ENCODE results near the gene DIP2B.

Gene DIP2B

DNA sequence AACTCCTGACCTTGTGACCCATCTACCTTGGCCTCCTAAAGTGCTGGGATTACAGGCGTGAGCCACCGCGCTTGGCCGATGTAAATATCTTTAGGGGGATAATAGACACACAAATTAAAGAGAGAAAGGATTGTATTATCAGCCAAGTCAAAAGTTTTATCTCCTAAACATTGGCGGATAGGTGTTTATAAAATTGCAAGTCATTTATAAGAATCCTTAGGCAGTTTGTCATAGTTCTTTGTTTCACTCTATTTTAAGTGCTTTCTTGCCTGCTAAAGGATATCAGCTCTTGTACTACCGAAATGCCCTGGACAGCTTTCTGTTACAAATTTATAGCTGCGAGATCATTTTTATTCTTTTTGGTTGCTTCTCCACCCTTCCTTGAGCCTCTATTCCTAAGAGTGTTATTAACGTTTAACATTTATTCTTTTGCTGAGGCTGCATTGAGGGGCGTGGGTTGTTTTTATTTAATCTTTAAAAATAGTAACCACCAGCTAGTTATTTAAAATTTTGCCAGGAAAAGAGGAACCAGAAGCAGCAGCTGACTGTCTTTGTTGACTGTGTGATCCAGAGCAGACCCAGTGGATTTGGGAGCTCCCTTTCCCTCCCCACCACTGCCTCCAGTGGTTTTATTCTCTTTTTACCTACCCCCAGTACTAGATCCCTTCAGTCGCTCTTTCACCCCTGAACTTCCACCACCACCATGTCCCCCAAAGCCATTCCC is 106.4 kb downstream of the DIP2B start:
- DNase-seq (ENCODE audit: low spot score) = no peak

DNA sequence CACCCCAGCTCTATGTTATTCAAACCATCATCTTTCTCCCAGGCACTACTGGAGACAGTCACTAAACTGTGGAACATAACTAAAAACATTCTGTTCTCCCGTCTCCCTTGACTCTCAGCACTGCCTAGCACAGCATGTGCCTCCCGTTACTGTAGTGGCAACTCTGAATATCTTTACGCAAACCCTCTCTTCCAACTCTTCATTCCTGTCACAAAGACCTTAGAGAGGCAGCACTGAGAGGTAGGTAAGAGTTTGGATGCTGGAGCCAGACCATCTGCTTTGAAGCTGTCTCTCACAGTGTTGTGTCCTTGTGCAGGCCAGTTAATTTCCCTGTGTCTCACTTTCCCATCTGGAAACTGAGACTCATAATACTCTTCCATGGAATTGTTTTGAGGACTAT is 108.1 kb downstream of the DIP2B start:
- no peak for DNase-seq (ENCODE audit: low spot score)

DNA sequence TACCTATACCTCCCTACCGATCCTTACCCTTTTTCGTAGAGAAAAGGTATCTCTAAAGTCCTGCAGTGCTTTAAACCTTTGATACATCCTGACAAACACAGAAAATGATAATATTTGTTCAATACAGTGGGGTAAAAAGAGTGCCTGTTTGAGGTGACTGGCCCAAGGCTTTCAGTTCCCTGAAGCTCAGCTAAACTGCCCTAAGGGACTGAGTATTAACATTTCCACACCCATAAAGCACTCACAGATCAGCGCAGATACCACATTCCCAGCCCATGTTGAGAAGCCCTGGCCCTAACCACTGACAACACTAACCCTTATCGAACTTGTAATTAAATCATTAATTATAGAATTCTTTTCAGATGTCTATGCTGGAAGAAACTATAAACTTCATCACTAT is 108.7 kb downstream of the DIP2B start:
- no peak for DNase-seq (ENCODE audit: low spot score)

DNA sequence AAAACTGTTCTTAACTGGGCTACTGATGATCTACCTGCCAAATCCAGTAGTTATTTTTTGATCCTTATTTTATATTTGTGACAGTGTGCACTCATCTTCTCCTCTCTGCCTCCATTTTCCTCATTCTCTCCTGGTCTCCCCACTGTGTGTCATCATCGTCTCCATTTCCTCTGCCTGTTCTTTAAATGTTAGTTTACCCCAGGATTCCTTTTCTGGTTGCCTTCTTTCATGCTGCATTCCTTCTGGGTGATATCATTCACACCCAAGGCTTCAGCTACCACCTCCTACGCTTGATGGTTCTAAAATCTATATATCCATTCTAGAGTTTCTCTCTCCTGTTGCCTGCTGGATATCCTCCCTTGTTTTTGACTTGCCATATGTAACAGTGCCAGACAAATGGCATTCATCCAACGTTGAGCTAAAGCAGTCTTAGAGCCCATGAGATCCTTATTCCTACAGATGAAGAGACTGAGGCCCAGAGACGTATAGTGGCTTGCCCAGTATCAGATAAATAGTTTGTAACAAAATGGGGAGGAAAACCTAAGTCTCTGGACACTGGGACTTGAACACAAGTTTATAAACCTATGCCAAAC is 109.5 kb downstream of the DIP2B start:
- no peak for DNase-seq (ENCODE audit: low spot score)

DNA sequence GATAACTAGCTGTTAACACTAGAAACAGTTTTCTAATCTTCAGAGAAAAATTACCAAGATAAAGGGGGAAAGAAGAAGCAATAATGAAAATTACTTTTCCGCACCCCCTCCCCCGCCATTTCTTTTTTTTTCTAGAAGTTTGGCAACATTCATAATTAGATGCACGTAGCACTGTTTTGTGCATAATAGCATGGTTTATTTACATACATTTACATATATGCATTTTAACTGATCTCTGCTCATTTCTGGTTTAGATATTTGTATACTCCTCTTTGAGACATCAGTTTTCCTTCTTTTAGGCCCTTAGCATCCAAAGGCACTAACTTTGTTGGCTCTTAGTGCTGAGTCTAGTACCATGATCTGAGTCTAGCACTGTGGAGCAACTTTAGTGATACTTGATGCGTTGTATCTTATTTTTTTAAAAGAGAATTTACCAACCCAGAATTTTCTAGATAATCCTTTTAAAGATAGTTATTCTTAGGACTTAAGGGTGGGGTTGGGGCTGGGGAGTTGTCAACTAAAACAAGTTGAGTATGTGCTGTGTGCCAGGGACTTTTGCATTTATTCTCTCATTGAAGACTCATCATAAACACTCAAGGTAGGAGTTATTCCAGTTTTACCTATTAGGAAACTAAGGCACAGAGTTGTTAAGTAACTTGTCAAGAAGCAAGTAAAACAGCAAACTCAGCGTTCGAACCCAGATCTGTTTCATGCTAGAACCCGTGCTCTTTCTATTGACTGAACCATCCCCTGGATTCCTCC is 110.5 kb downstream of the DIP2B start:
- DNase-seq (ENCODE audit: low spot score) = no peak

DNA sequence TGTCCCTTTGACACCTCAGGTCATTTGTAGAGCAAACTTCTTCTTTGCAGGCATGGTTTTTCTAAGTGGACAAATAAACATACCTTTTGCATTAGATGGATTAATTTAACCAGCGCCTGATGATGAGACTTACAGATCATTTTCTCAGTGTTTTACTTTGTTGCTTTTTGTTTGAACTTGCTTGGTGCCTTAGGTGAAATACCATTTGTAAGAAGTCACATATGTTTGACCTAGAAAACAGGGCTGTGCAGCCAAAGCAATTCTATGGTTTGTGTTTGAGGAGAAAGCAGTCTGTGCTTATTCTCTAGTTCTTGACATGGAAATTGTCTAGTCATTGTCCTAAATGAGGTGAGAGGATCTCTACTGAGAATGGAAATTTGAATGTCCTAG is 111.1 kb downstream of the DIP2B start:
- no peak for DNase-seq (ENCODE audit: low spot score)

DNA sequence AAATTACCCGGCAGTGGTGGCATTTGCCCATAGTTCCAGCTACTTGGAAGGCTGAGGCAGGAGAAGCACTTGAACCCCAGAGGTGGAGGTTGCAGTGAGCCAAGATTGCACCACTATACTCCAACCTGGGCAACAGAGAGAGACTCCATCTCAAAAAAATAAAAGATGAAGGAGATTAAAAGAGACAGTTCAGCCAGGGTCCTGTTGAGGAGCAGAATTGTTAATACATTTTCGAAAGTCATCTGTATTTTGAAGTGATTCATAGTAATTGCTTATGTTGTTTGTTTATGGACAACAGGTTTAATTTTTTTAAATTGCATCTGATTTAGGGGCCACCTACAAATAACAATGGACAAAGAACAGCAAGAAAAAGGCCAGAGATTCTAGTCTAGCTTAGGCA is 112.9 kb downstream of the DIP2B start:
- DNase-seq (ENCODE audit: low spot score) = no peak

DNA sequence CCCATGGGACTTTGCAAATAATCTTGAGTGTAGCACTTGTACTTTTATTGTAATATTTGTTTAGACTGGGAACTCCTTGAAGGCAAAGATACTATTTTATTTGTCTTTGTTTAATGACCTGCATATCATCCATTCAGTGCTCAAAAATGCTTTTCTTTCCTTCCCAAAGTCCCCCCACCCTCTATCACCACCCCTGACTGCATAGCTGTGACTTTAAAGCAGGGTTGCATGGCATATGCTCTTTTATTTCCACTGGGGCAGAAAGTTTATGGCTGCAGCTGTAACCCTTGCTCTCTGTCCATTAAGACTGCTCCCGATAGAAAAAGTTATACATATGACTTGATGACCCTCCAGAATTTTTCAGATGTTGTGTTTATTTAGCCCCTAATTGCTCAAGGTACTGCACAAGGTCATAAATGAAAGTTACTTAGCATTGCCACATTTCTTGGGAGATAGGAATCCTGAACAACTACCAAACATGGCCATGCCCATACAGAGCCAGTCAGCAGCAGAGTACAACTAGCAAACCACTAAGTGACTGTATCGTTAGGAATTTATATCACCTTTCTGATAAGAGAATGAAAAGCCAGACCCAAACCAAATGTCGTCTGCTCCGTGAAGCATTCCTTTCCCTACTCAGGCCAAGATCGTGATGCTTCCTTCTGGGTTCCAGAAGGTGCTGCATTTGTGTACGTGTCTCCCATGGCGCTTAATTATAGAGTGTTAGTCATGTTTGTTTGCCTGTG is 114.3 kb downstream of the DIP2B start:
- DNase-seq (ENCODE audit: low spot score) = no peak

DNA sequence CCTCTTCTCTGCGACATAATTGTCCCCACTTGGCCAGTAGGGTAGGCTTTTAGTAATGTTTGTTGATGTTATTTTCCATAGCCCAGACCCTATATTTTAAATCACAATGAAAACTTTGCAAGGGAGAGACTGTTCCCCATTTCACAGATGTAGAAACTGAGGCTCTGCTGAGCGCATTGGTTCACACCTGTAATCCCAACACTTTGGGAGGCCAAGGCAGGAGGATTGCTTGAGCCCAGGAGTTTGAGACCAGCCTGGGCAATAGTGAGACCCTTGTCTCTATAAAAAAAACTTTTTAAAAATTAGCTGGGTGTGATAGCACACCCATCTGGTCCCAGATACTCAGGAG is 114.8 kb downstream of the DIP2B start:
- DNase-seq (ENCODE audit: low spot score) = no peak

DNA sequence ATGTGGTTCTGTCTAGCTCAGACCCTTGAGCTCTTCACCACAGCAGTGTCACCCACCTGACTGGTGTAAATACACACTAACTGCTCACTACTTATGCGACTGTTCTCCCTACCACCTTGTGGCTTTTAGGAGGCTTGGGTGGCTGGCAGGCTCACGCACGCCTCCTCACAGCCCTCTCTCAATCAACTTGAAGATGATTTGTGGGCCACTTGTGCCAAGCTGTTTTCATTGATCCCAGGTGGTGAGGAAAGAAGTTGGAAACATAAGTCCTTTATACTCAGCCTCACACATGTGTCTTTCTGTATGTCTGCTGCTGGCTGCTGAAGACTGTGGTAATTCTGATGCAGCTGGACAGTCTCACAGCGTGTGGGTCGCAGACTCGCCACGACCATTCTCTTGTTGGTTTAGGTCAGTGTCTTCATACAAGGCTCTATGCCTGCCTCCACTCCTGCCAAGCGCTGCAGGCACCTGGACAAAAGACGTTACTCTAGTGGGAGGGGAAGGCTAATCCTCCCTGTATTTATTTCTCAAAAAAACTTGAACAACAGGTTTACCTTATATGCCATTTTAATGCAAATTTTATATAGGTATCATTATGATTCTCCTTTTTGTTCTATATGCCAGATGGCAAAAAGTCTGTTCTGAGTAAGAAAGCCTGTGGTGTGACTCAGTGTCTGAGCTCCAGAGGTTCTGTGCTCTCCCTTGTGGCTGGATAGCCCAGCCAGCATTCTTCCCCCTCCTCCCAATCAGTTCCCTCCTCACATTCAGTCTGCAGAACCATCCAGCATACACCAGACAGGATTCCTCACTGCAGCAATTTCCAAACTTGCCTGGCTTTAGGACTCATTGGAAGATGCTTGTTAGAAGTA is 115.6 kb downstream of the DIP2B start:
- no peak for DNase-seq (ENCODE audit: low spot score)

DNA sequence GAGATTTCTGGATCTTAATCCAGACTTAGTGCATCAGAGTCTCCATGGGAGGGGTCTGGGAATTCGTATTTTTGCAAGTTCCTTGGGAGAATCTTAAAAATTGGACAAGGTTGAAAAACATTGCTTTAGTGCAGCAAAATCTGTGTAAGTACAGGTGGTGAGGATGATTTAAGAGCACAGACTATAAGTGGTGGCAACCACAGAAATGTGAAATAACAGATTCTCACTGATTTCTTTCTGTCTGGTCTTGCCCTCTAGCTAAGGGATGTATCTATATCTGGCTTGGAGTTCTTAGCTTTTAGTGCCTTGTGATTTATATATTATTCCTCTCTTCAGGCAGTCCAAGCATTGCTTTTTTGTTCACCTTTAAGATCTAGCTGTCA is 116.2 kb downstream of the DIP2B start:
- no peak for DNase-seq (ENCODE audit: low spot score)

DNA sequence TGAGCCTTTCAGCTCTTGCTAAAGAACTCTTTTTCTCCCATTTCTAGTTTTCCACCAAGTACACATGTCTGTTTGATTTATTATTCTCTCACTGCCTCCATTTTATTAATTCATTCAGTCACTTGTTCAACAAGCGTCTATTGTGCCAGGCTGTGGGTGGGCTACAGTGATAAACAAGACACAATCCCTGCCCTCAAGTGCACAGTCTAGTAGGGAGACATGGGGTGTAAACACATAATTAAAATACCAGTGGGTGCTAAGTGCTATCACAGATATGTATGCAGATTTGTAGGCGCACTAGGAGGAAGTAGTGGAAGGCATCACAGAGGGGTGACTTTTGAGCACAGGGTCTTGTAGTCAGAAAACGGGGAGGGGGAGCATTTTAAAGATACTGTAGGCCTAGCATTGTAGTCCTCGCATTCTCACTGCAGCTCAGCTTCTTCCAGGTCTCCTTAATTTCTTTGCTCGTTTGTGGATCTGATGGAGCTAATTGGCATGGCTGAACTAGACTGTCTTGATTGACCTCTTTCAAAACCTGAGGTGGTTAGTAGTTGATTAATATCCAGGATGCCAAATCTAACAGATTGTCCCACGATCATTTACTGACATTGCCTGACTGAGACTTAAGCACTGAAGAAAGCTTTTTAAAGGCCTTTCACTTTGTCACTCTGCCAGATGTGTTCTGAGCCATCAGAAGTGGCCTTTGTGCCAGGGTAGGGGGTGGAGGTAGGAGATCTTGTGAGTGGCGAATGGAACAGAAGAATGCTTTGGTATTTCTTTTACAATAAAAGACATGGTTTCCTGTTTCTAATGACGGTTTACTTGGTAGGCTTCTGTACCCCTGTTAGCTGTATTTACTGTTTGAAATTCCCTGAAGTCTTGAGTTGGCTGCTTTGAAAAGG is 116.9 kb downstream of the DIP2B start:
- no peak for DNase-seq (ENCODE audit: low spot score)

DNA sequence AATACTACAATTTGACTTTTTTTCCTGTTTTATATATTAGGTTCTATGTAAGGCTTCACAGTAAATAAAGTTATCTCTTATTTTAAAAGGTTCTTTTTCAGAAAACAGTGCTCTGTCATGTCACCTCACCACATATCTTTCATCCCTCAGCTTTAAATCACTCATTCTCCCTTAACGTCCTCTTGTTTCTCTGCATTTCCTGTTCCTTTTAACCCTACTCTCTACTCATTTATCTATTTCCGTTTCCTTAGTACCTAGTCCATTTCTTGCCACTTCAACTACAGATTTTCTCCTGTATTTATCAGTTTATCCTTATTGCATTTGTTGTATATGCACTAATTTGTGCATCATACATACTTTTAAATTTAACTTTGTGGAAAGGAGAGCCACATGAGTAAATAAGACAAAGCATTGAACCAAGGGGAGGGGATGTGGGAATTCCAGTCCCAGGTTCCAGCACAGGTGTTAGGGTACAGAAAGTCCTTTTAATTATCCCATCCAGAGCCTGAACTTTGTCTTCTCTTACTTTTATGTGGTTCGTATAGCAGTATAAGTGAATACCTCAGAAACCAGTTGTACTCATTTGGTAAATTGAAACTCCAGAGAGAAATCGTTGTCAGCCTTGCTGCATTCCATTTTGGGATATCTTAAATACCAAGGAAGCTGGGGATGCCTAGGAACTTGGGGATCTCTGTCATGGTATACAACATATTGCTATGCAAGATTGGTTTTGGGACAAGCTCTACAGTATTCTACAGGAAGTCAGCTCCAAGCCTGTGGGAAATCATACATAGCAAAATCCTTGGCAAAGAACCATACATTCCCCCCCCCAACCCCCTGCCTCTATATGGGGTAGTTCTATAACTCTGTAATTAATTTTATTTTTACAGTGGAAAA is 120.5 kb downstream of the DIP2B start:
- DNase-seq (ENCODE audit: low spot score) = no peak

DNA sequence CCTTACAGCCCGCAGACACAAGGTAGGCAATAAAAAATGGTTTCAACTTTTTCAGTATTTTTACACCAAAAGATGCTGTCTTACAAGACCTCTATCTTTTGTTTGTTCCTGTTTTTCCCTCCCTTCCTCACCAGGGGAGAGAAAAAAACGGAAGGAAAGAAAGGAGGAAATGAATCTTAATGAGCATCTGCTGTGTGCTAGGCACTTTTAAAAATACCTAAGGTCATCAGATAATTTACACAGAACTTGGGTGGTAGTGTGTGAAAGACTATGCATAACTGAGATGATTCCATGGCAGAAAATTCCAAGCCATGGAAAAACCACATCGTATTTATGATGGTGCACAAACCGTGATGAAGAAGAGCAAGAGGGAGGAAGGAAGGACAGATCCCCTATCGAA is 121.2 kb downstream of the DIP2B start:
- DNase-seq (ENCODE audit: low spot score) = no peak

DNA sequence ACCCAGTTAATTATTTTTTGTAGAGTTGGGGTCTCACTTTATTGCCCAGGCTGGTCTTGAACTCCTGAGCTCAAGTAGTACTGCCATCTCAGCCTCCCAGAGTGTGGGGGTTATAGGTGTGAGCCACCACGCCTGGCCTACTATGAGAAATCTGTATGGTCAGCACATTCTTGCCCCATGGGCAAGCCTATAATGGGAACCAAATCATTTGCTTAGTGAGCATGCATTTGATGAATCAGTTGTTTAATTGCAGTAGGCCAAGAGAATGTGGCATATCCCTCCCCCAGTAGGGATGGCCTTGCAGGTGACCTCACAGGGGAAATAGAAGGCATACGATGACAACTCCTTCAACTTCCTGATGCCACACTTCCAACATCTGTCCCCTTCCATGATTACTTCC is 122.7 kb downstream of the DIP2B start:
- no peak for DNase-seq (ENCODE audit: low spot score)

DNA sequence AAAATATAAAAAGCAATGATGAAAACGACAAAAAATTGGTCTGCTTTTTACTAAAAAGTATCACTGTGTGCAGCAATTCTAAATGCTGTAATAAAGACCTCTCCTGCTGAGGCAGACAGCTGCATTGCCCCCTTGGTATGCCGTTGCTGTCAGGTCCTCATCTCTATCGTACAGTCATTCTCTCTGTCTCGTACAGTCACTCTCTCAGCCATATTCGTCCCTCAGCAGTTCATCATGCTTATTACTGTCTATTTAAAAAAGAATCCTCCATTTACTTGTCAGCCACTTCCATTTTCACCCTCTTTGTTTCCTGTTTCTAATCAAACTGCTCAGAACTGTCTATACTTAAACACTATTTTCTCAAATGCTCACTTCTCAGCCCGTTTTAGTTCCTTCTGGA is 123.6 kb downstream of the DIP2B start:
- no peak for DNase-seq (ENCODE audit: low spot score)

DNA sequence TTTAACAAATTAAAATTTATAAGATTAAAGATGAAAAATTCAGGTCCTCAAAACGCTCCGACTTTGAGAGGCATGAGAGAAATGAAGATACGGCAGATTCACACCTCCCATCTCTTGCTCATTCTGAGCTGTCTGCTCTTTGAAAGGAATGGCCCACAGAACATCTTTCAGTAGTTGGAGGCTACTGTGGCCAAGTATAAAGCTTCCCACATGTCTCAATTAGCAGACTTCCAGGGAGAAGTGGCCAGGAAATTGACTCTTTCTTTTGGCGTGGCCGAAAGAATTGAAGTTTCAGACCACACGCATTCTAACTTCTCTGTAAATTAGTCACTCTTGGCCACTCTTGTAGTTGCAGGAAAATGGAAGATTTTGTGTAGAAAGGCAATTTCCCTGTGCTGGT is 129.2 kb downstream of the DIP2B start:
- no peak for DNase-seq (ENCODE audit: low spot score)

DNA sequence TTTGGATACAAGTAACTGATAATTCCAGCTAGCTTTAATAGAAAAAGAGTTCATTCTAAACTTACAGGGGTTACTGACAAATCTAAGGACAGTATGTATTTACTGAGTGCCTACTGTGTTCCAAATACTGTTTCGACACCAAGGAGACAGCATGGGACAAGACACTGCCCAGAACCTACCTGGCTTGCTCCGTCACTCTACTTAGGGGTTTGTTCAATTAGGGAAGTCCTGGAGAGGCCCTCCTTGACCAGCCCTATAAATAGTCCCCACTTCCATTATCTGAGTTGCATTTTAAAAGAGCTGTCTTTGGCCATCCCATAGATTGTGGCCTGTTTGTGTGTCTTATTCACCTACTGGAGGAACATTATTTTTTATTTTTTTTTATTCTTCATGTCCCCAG is 129.6 kb downstream of the DIP2B start:
- no peak for DNase-seq (ENCODE audit: low spot score)

DNA sequence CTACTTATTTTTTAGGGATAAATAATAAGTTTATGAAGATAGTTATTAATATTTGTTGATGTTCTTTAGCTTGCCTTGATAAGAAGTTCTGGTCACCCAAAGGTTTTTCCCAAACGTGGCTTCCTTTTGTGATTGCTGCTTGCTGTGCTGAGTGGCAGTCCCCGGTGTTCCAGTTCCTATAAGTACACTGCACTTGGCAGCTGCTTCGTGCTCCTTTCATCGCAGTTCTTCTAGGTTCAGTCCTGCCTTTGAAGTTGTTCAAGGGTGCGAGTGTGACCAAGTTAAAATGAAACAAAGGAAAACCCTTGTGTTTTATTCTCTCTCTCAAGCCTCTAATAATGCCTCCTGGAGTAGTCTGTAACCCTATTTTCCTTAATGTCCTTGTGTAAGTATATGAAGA is 130.6 kb downstream of the DIP2B start:
- no peak for DNase-seq (ENCODE audit: low spot score)

DNA sequence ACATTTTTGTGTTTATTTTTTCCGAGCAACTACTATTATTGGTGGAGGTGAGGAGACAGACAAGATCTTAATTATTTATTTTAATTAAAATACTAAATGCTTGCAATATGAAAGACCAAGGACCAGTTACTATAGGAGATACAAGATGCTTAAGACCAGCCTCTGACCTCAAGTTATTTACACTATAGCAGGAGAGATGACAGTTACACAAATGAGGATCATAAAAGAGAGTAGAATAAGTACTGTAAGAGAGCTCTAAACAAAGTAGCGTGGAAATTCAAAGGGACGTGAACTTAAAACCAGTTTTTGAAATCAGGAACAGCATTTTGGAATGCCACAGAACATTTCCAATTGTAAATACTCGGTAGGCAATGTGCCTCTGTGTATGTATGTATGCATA is 131.1 kb downstream of the DIP2B start:
- no peak for DNase-seq (ENCODE audit: low spot score)
